Activated T-cell treated with anti-CD3 and anti-CD28 coated beads for 1 hour (primary cell): Measurements from ENCODE around the gene RNGTT.
"Not testable (repeated sequence)": the region's sequence is repeated elsewhere in the genome, so short reads cannot be mapped to it uniquely, and the experiment has no call there.

Experiments
- DNase-seq: peaks from one replicate; pipeline ENCODE4 v3.0.0-alpha.2; 2020; ENCODE audit warnings: low read depth

RNGTT gene

GRCh38 chr6:88970301-88970700 is 6.9 kb upstream of the RNGTT start:
- no peak for DNase-seq

GRCh38 chr6:88969255-88969654 is 5.8 kb upstream of the RNGTT start:
- DNase-seq = not testable (repeated sequence)

- DNase-seq = no peak
Observed at GRCh38 chr6:88967891-88968290, 4.5 kb upstream of the RNGTT start.

GRCh38 chr6:88965691-88966090 is 2.3 kb upstream of the RNGTT start:
- DNase-seq = no peak

GRCh38 chr6:88964509-88964908 is 1.1 kb upstream of the RNGTT start:
- no peak for DNase-seq

- no peak for DNase-seq
Observed at GRCh38 chr6:88958842-88959241, 4.6 kb downstream of the RNGTT start.

GRCh38 chr6:88953550-88954386 is 9.7 kb downstream of the RNGTT start:
- no peak for DNase-seq

GRCh38 chr6:88952065-88952704 is 11.2 kb downstream of the RNGTT start:
- no peak for DNase-seq

- no peak for DNase-seq
Observed at GRCh38 chr6:88945415-88946008, 17.9 kb downstream of the RNGTT start.

GRCh38 chr6:88933521-88933920 is 29.9 kb downstream of the RNGTT start:
- no peak for DNase-seq

- not testable (repeated sequence) for DNase-seq
Observed at GRCh38 chr6:88932019-88932418, 31.4 kb downstream of the RNGTT start.

GRCh38 chr6:88922775-88923548 is 40.5 kb downstream of the RNGTT start:
- no peak for DNase-seq

GRCh38 chr6:88921734-88922133 is 41.7 kb downstream of the RNGTT start:
- no peak for DNase-seq

- DNase-seq = no peak
Observed at GRCh38 chr6:88920774-88921733, 42.4 kb downstream of the RNGTT start.

GRCh38 chr6:88920088-88920487 is 43.3 kb downstream of the RNGTT start:
- DNase-seq = no peak

GRCh38 chr6:88919032-88919431 is 44.4 kb downstream of the RNGTT start:
- DNase-seq = no peak

- no peak for DNase-seq
Observed at GRCh38 chr6:88916615-88917208, 46.7 kb downstream of the RNGTT start.

- DNase-seq = no peak
Observed at GRCh38 chr6:88914895-88915598, 48.4 kb downstream of the RNGTT start.

GRCh38 chr6:88914180-88914579 is 49.2 kb downstream of the RNGTT start:
- no peak for DNase-seq

- no peak for DNase-seq
Observed at GRCh38 chr6:88913471-88913870, 49.9 kb downstream of the RNGTT start.
